HG03159 (cell line): ENCODE data around the gene KIAA0513.
"Not testable (repeated sequence)": the region's sequence is repeated elsewhere in the genome, so short reads cannot be mapped to it uniquely, and the experiment has no call there.

ENCODE experiments used
- ATAC-seq: cut with Tn5 transposase; IDR thresholded peaks from one replicate; pipeline ENCODE4 v1.9.1; 2021; ENCODE audit warnings: mild to moderate bottlenecking, moderate library complexity; ENCODE audit not compliant: unreplicated experiment

KIAA0513 gene

DNA sequence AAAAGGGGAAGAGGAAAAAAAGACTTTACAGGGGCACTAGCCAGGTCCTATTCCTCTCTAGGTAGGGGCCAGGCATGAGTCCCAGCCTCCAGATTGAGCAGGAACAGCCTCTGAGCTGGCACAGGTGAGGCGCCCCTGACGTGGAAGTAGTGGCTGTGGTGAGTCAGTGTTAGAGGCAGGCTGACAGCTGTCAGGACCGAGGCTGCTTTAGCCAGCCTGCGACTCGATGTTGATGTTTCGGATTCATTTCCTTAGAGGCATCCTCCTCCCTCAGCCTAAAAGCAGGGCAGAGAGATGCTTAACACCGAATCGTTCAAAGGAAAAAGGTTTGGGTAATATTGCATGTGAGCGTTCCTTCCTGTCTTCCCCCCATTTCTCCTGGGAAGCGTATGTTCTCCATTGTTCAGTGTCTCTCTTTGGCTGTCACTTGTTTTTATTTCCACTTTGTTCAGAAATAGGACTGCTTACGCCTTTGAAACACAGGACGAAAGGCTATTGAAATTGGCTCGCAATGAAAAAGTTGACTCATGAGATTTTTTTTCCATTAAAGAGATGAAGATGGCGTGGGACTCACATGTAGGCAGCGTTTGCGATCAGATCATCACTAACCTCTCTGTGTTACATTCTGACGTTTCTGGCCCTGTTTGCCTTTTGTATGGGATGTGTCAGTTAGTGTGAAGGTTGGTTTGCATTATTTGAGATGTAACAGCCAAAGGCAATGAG is 1.3 kb downstream of the KIAA0513 start:
- no peak for ATAC-seq

- no peak for ATAC-seq
Observed at GRCh38 chr16:85029408-85029784, 1.8 kb downstream of the KIAA0513 start.

DNA sequence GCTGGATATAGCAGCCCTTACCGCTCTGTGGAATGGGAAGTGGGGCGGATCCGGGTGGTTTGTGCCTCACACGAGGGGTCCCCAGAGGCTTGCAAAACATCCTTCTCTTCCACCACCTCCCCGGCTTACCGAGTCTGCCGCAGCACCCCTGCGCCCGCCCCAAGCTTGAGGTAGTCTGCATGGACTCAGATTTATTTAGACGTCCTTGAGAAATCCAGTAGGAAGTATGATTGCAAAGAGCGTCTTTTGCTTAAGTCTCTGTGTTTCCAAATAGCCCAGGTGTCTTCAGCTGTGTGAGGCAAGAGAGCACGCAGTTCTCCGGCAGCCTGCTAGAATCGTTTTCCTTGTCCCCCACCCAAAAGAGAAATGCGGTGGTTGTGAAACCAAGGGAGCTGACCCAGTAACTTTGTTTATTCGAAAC is 2.4 kb downstream of the KIAA0513 start:
- no peak for ATAC-seq

GRCh38 chr16:85031451-85031850 is 3.9 kb downstream of the KIAA0513 start:
- ATAC-seq, result no peak

GRCh38 chr16:85032187-85032586 is 4.6 kb downstream of the KIAA0513 start:
- not testable (repeated sequence) for ATAC-seq

GRCh38 chr16:85033171-85033570 is 5.6 kb downstream of the KIAA0513 start:
- no peak for ATAC-seq

- no peak for ATAC-seq
Observed at GRCh38 chr16:85034591-85035433, 7.2 kb downstream of the KIAA0513 start.

DNA sequence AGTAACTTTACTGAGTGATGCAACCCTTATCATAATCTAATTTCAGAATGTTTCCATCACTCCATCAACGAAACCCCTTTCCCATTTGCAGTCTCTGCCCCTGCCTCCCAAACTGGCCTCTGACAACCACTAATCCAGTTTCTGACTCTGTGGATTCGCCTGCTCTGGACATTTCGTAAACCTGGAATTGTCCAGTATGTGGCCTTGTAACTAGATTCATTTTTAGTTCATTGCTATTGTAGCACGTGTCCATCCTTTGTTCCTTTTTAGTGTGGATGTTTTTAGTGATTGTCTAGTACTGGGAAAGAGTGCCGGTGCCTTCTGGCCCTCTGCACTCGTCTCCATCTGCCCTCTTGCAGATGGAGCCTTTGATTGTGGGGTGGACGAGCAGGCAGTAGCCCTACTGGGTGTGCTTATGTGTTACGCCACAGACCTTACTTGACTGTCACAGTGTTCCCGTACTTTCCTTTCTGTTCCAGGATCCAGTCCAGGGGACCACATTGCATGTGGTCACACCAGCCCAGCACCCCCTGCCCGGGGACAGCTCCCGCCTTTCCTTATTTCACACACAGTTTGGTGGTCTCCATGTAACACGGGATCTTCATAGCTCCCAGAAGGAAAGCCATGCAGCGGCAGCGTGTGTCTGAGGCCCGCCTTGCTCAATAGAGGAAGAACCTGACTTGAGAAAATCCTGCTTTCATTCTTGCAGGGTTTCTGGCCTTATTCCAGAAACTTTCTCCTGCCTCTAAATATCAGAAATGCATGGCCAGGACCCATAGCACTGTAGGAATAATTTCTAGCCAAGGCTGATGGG is 8.8 kb downstream of the KIAA0513 start:
- no peak for ATAC-seq

DNA sequence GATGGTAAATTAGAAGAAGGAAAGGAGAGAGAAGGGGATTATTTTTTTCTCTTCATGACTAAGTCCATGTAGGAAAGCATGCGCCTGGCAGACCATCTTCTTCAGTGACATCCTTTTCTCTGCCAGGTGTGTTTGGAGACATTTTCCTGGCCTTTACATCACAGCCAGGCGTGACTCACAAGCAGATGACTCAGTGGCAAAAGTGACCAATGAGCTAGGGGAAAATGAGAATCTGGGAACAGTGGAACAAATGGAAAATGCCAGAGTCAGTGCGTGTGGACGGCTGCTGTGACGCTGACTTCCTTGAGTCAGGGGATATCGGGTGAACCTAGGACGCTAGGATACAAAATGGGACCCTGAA is 9.4 kb downstream of the KIAA0513 start:
- ATAC-seq, result no peak

GRCh38 chr16:85037721-85038120 is 10.1 kb downstream of the KIAA0513 start:
- no peak for ATAC-seq

DNA sequence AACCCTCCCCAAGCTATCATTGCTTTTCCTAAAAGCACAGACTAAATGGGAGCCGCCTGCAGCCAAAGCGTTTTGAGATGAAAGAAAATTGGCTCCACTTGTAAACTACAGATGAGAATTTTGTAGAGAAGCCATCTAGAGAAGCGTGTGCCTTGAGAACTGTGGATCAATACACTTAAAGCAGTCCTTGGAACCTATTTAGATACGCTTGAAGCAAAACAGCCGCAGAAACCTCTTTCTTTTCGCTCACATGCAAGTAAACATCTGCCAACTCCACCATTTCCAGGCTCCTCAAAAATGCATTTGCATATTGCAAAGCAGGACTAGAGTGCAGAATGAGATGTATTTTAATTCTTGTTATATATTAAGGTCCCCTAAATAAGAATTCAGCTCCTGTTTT is 13.1 kb downstream of the KIAA0513 start:
- ATAC-seq, result no peak

- ATAC-seq, result no peak
Observed at GRCh38 chr16:85041219-85042166, 13.9 kb downstream of the KIAA0513 start.

- ATAC-seq, result no peak
Observed at GRCh38 chr16:85042167-85042526, 14.6 kb downstream of the KIAA0513 start.

DNA sequence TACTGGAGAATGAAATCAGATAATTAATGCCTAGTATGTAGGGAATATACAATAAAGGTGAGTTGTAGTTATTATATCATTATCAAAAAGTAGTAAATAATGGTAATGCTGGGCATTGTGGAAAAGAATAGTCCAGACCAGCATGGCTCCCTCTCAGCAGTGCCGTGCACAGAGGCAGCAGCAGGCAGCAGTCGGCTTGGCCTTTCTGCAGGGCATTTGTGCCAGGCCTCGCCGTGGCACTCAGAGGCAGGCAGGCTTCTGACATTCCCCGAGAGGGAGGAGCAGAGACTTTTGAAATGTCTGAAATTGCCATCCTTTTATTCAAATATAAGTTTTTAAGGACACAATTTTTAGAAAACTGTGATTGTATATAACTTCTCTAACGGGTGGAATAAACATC is 15.0 kb downstream of the KIAA0513 start:
- ATAC-seq, result no peak

- no peak for ATAC-seq
Observed at GRCh38 chr16:85045077-85045476, 17.5 kb downstream of the KIAA0513 start.

DNA sequence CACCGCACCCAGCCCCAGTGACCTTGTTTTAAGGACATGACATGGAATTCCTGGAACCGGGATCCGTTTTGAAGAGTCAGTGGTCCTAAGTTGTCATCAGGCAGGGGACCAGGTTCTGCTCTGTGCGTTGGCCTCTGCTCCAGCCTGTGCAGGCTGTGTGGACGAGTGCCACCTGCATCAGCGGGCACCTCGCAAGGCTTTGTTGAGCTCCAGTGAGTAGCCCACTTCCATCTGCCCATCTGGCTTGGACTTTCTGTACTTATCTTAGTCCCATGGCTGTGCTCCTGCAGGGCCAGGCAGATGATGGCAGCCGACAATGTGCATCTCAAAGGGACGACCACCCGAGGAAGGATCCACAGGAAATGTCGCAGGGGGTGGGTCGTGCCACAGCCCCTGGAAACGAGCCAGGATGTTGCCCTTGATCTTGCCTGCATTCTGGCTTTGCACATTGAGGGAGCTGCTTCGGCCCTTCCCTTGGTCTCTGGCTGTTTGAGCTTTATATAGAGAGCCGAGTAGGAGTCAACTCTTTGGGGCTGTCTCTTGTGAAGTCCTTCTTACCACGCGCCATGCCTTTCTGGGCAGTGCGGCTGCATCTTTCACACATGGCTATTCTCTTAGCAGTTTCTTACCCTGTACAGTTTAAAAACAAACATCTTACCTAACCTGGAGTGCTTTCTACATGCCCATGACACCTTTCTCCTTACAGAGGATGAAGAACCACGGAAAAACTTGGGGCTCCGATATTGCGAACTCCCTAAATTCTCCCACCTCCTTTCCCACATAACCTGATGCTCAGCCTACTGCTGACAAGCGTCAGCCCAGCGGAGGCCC is 18.3 kb downstream of the KIAA0513 start:
- no peak for ATAC-seq

GRCh38 chr16:85046472-85046916 is 18.9 kb downstream of the KIAA0513 start:
- no peak for ATAC-seq

DNA sequence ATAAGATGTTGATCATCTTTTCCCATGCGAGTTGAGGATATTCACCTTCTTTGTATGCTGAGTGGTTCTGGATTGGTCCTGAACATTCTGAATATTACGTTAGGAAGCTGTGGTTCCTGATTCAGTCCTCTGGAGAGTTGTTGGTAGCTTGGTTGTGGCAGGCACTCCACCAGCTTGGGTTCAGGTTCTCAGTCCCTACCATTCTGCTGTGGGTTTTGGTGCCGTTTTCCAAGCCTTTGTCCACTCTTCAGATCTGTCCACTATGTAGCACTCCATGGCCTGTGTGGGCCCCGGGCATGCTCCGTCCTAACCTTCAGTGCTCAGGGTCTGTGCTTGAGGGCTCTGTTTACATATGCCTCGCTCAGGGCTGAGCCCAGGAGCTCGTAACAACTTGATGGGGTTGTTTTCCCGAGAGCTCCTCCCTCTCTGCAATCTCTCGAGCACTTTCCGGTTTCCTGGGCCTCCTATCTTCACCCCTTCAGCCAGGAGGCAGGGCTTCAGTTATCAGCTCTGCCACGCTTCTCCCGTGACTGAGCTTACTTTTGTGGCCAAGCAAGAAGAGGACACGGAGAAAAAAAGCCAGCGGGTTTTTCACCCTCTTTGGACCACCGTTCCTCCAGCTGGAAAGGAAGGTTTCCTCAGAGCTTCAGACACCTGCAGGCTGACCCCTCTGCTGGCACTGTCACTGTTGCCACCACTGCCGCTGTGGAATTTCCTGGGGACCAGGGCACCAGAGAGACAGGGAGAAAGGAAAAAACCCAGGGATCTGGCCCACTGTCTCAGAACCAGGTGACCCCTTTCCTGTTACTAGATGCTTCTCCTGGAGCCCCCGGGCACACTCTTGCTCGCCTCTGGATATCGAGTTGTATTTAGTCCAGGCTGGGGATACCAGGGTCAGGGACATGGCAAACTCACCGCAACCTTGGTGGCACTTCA is 19.6 kb downstream of the KIAA0513 start:
- no peak for ATAC-seq
